ENCODE measurements around the gene ITGAX.

ITGAX gene

GRCh38 chr16:31428279-31428597 is 73.3 kb downstream of the ITGAX start, which contains the start of gene COX6A2:
COX6A2 (minus strand) TSS chr16:31428360; CDS start chr16:31428325, 35 bp downstream.
- Histone ChIP-seq H2AFZ (ENCODE audit: low read length) (no peak within 1 kb of the TSS), H3K36me3 (replicated peaks; ENCODE audit: insufficient read depth, low read length) (no peaks in the 10 kb centered on the region), H3K9me2 (replicated peaks; ENCODE audit: insufficient read depth, low read length) (no peaks in the 10 kb centered on the region), H3K9ac (ENCODE audit: low read length) (no peak within 1 kb of the TSS), H4K20me1 (ENCODE audit: insufficient read depth, low read length) (no peaks in the 10 kb centered on the region), H3F3A (ENCODE audit: insufficient read depth, low read length) (peaks cover 10% of the 10 kb centered on the region), H3K4me2 (ENCODE audit: low read depth, low read length) (no peak within 1 kb of the TSS), H3K4me3 (ENCODE audit: low read length) (no peak within 1 kb of the TSS), H3K79me2 (ENCODE audit: low read length) (no peaks in the 10 kb centered on the region), H3K9me3 (replicated peaks; ENCODE audit: insufficient read depth, low read length) (no peaks in the 10 kb centered on the region), H3K27me3 (replicated peaks; ENCODE audit: insufficient read depth, low read length) (no peaks in the 10 kb centered on the region), H3K27ac (ENCODE audit: low read length) (no peak within 1 kb of the TSS), H3K4me1 (ENCODE audit: low read length) (peaks cover 18% of the 10 kb centered on the region; the same call in 1 of the 2 replicates)
- TF ChIP-seq EZH2phosphoT487 (IDR thresholded peaks at IDR 0.05; ENCODE audit: low read length) (no peak), CTCF (IDR thresholded peaks at IDR 0.05; ENCODE audit: low read length) (no peak), EZH2 (optimal IDR thresholded peaks at IDR 0.05; ENCODE audit: low read depth, low read length) (no peak)
- DNase-seq: no peak

- Histone ChIP-seq H3K9me2 (replicated peaks; ENCODE audit: insufficient read depth, low read length) (no peaks in the 10 kb centered on the region), H3K4me2 (ENCODE audit: low read depth, low read length) (no peak overlapping the region), H3K27ac (ENCODE audit: low read length) (no peak overlapping the region), H3F3A (ENCODE audit: insufficient read depth, low read length) (peaks cover 10% of the 10 kb centered on the region), H3K4me3 (ENCODE audit: low read length) (no peak overlapping the region), H3K27me3 (replicated peaks; ENCODE audit: insufficient read depth, low read length) (no peaks in the 10 kb centered on the region), H3K9ac (ENCODE audit: low read length) (no peak overlapping the region), H3K4me1 (ENCODE audit: low read length) (peaks cover 18% of the 10 kb centered on the region; the same call in 1 of the 2 replicates), H3K9me3 (replicated peaks; ENCODE audit: insufficient read depth, low read length) (no peaks in the 10 kb centered on the region), H3K79me2 (ENCODE audit: low read length) (no peaks in the 10 kb centered on the region), H2AFZ (ENCODE audit: low read length) (no peak overlapping the region), H3K36me3 (replicated peaks; ENCODE audit: insufficient read depth, low read length) (no peaks in the 10 kb centered on the region), H4K20me1 (ENCODE audit: insufficient read depth, low read length) (no peaks in the 10 kb centered on the region)
- TF ChIP-seq EZH2phosphoT487 (IDR thresholded peaks at IDR 0.05; ENCODE audit: low read length) (no peak), EZH2 (optimal IDR thresholded peaks at IDR 0.05; ENCODE audit: low read depth, low read length) (no peak), CTCF (IDR thresholded peaks at IDR 0.05; ENCODE audit: low read length) (no peak)
- no peak for DNase-seq
These were observed 73.8 kb downstream of the ITGAX start for GRCh38 chr16:31428638-31429247.

- H3K27me3 ChIP-seq (replicated peaks; ENCODE audit: insufficient read depth, low read length): no peaks in the 10 kb centered on the region
- H3F3A ChIP-seq (ENCODE audit: insufficient read depth, low read length): peaks cover 10% of the 10 kb centered on the region
- no peak overlapping the region for H3K27ac ChIP-seq (ENCODE audit: low read length)
- TF ChIP-seq EZH2phosphoT487 (IDR thresholded peaks at IDR 0.05; ENCODE audit: low read length) (no peak), CTCF (IDR thresholded peaks at IDR 0.05; ENCODE audit: low read length) (no peak), EZH2 (optimal IDR thresholded peaks at IDR 0.05; ENCODE audit: low read depth, low read length) (no peak)
- H3K9ac ChIP-seq (ENCODE audit: low read length): no peak overlapping the region
- H3K4me1 ChIP-seq (ENCODE audit: low read length): peaks cover 18% of the 10 kb centered on the region; the same call in 1 of the 2 replicates
- no peak for DNase-seq
- no peaks in the 10 kb centered on the region for H3K79me2 ChIP-seq (ENCODE audit: low read length)
- H3K4me3 ChIP-seq (ENCODE audit: low read length): no peak overlapping the region
- H3K4me2 ChIP-seq (ENCODE audit: low read depth, low read length): no peak overlapping the region
- no peaks in the 10 kb centered on the region for H3K9me2 ChIP-seq (replicated peaks; ENCODE audit: insufficient read depth, low read length)
- H3K36me3 ChIP-seq (replicated peaks; ENCODE audit: insufficient read depth, low read length): no peaks in the 10 kb centered on the region
- H2AFZ ChIP-seq (ENCODE audit: low read length): no peak overlapping the region
- H4K20me1 ChIP-seq (ENCODE audit: insufficient read depth, low read length): no peaks in the 10 kb centered on the region
- no peaks in the 10 kb centered on the region for H3K9me3 ChIP-seq (replicated peaks; ENCODE audit: insufficient read depth, low read length)
These were observed 74.3 kb downstream of the ITGAX start for GRCh38 chr16:31429314-31429713.
